ENCODE measurements around the gene ITGA3.

DNA sequence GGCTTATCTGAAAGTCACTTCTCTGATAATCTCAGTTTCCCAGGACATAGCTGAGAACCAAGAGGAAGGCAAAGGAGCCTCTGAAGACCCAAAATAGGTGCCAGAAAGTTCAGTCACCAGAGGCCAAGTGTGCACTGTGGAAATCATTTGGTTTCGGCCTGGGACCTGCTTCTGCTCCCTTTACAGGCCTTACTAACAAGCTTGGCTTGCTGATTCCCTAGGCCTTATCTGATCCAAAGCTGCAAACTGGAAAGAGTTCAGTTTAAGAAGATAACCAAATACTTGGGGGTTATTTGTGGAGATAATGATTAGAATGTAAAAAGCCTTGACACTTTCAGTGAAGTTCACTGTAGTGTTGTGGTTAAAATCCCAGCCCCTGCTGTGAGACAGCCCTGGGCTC lies 17.0 kb downstream of the ITGA3 start:
- TF ChIP-seq, protein P1, sequence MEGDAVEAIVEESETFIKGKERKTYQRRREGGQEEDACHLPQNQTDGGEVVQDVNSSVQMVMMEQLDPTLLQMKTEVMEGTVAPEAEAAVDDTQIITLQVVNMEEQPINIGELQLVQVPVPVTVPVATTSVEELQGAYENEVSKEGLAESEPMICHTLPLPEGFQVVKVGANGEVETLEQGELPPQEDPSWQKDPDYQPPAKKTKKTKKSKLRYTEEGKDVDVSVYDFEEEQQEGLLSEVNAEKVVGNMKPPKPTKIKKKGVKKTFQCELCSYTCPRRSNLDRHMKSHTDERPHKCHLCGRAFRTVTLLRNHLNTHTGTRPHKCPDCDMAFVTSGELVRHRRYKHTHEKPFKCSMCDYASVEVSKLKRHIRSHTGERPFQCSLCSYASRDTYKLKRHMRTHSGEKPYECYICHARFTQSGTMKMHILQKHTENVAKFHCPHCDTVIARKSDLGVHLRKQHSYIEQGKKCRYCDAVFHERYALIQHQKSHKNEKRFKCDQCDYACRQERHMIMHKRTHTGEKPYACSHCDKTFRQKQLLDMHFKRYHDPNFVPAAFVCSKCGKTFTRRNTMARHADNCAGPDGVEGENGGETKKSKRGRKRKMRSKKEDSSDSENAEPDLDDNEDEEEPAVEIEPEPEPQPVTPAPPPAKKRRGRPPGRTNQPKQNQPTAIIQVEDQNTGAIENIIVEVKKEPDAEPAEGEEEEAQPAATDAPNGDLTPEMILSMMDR (IDR thresholded peaks at IDR 0.05): no peak
- TF ChIP-seq POLR2A (IDR thresholded peaks at IDR 0.05): no peak

All from thyroid gland (tissue), 4 donors.